Kidney epithelial cell (primary cell): ENCODE measurements around the gene PLXND1. TPM values are rescaled to one million over a fixed set of nuclear protein-coding genes. Genes with fewer than 3 reads are reported as not detected.

Experiments
- DNase-seq: peaks from one replicate; pipeline ENCODE4 v3.0.0-alpha.2; 2010; ENCODE audit warnings: low read depth
- H3K27me3 ChIP-seq: 2 replicates; pipeline ENCODE4 v1.6.0; 2011; ENCODE audit warnings: low read length; ENCODE audit not compliant: control insufficient read depth, insufficient read depth
- H3K36me3 ChIP-seq: 2 replicates; pipeline ENCODE4 v1.5.1; 2011; ENCODE audit warnings: low read length; ENCODE audit not compliant: control insufficient read depth, insufficient read depth
- H3K4me3 ChIP-seq: 2 replicates; pipeline ENCODE4 v1.5.1; 2011; ENCODE audit warnings: low read depth, mild to moderate bottlenecking, control low read depth, low read length
- CTCF ChIP-seq: IDR thresholded peaks from 2 replicates; pipeline ENCODE4 v1.5.1; 2011; ENCODE audit warnings: mild to moderate bottlenecking, moderate library complexity, low read length, control low read depth, inconsistent platforms; ENCODE audit not compliant: insufficient read depth, poor library complexity, severe bottlenecking
- total RNA-seq: library from RNA; depleted of rRNA; stranded (reverse); fragments of >200 nt; gene quantifications from 2 replicates; pipeline ENCODE4 v1.2.3, GENCODE V29; 2015

The PLXND1 gene
- total RNA-seq, 1 donor from 2014 or later, result 103 TPM

GRCh38 chr3:129555616-129556357, 50.7 kb downstream of the PLXND1 start:
- Histone ChIP-seq H3K36me3 (no peaks in the 10 kb centered on the region), H3K4me3 (no peak overlapping the region), H3K27me3 (no peaks in the 10 kb centered on the region)
- TF ChIP-seq CTCF, result no peak
- DNase-seq, result no peak

- Histone ChIP-seq H3K36me3 (no peaks in the 10 kb centered on the region), H3K27me3 (no peaks in the 10 kb centered on the region), H3K4me3 (no peak overlapping the region)
- no peak for DNase-seq
- TF ChIP-seq CTCF, result no peak
These were observed 51.3 kb downstream of the PLXND1 start for GRCh38 chr3:129555153-129555550.

GRCh38 chr3:129554356-129555152, 51.9 kb downstream of the PLXND1 start:
- H3K36me3 ChIP-seq, result no peaks in the 10 kb centered on the region
- H3K27me3 ChIP-seq, result no peaks in the 10 kb centered on the region
- no peak for DNase-seq
- no peak for TF ChIP-seq CTCF
- no peak overlapping the region for H3K4me3 ChIP-seq

- Histone ChIP-seq H3K4me3 (no peak overlapping the region), H3K27me3 (no peaks in the 10 kb centered on the region), H3K36me3 (no peaks in the 10 kb centered on the region)
- no peak for TF ChIP-seq CTCF
- no peak for DNase-seq
These were observed 52.8 kb downstream of the PLXND1 start for GRCh38 chr3:129553719-129554118.

- DNase-seq, result no peak
These were observed 53.3 kb downstream of the PLXND1 start for GRCh38 chr3:129553171-129553570.

More at GRCh38 chr3:129553171-129553570, 53.3 kb downstream of the PLXND1 start:
- Histone ChIP-seq H3K27me3 (no peaks in the 10 kb centered on the region), H3K36me3 (no peaks in the 10 kb centered on the region), H3K4me3 (no peak overlapping the region)
- no peak for TF ChIP-seq CTCF
